H1 (cell line): ENCODE results near the gene ICE1. TPM values are rescaled to one million over a fixed set of nuclear protein-coding genes. Genes with fewer than 3 reads are reported as not detected.

Experiments used
- JUND ChIP-seq: IDR thresholded peaks from 2 replicates; pipeline ENCODE4 v1.6.1; 2011; ENCODE audit warnings: mild to moderate bottlenecking, improper control_type of control experiment, low read length
- KDM4A ChIP-seq: IDR thresholded peaks from one replicate; pipeline ENCODE4 v1.7.1; 2012; ENCODE audit warnings: low read depth, mild to moderate bottlenecking, moderate library complexity, low read length, inconsistent platforms; ENCODE audit not compliant: severe bottlenecking
- polyA plus RNA-seq, 7 experiments: library from polyadenylated mRNA; depleted of rRNA in 3 of 7; stranded (reverse) in 5 of 7; unstranded in 2 of 7; fragments of >200 nt in 5 of 7; fragments of 200-250 nt in 2 of 7; gene quantifications; 1 replicate in 5 of 7; 2 replicates in 1 of 7; 4 replicates in 1 of 7; pipeline versions ENCODE4 v1.2.1 to v1.2.3, GENCODE V29; 2011 to 2013; ENCODE audit warnings: missing spikeins in 2 of 7, mixed read lengths in 2 of 7
- total RNA-seq: library from RNA; stranded (reverse); fragmentation: NEBNext Ultra II Directional; extraction: Animal tissue kit (Norgen Biotek cat#: 25700); gene quantifications from 2 replicates; pipeline ENCODE4 v1.2.1, GENCODE V29; 2021

The ICE1 gene
- total and polyA plus RNA-seq, 2 of the 8 experiments (the other 6 are each of a cell fraction or from before 2014, with no cell fraction given), result 11.8 to 53.9 TPM

- TF ChIP-seq JUND, result no peak
- no peak for TF ChIP-seq KDM4A
These were observed 59.2 kb downstream of the ICE1 start (continued) for GRCh38 chr5:5481633-5482032.
